WI38 (cell line): ENCODE data around the gene ANAPC2.

Experiments
- H3K4me3 ChIP-seq: 2 replicates; pipeline ENCODE4 v1.5.1; 2011; ENCODE audit warnings: low read depth, mild to moderate bottlenecking, control low read depth, low read length
- CTCF ChIP-seq: IDR thresholded peaks from 2 replicates; pipeline ENCODE4 v1.5.1; 2012; ENCODE audit warnings: low read depth, mild to moderate bottlenecking, control low read depth, low read length

ANAPC2 gene

DNA sequence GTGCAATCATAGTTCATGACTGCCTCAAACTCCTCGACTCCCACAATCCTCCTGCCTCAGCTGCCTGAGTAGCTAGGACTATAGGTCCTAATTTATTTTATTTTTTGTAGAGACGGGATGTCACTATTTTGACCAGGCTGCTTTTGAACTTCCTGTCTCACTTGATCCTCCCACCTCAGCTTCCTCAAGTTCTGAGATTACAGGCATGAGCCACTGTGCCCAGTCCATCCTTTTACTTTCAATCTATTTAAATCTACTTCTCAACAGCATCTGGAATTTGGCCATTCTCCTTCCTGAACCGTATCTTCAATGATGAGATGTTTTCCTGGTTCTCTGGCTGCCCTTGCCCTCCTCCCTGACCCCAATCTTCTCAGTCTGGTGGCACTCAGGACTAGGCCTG lies 61.6 kb downstream of the ANAPC2 start:
- no peak for TF ChIP-seq CTCF
- H3K4me3 ChIP-seq: no peak overlapping the region
